Spleen (tissue), 7 donors: ENCODE data around the gene CAMKK1.

Experiments
- POLR2A ChIP-seq, 3 donors: fragments of 450-650 bp; IDR thresholded peaks; one replicate each; pipeline ENCODE4 v1.5.1; 2017; ENCODE audit warnings: antibody characterized with exemption in 3 of 3, mild to moderate bottlenecking in 1 of 3
- POLR2AphosphoS5 ChIP-seq, 3 donors: sonication (generic); formaldehyde crosslinking; IDR thresholded peaks; one replicate each; pipeline ENCODE4 v1.5.1; 2017; ENCODE audit warnings: antibody characterized with exemption in 3 of 3
- TF ChIP-seq, protein P1 (sequence below), 11 experiments: fragments of 200-600 bp in 7 of 11; fragments of 450-650 bp in 4 of 11; sonication (generic) in 4 of 11; IDR thresholded peaks in 8 of 11; conservative IDR thresholded peaks in 3 of 11; 1 replicate in 7 of 11; 2 replicates in 4 of 11; pipeline versions ENCODE4 v1.4.0 to v1.8.0; 2016 to 2021; ENCODE audit warnings: antibody characterized with exemption in 11 of 11, inconsistent platforms in 4 of 11, mild to moderate bottlenecking in 1 of 11
- donor health status: DM: no; HTN: no; CAD: no; lungs with moderate emphysema.
- donor health status: DM: no; HTN: no; CAD: no.
- donor health status: DM: no; HTN: no; CAD: no.

GRCh38 chr17:3903881-3904290 is 11.0 kb upstream of the CAMKK1 start:
- TF ChIP-seq, protein P1, sequence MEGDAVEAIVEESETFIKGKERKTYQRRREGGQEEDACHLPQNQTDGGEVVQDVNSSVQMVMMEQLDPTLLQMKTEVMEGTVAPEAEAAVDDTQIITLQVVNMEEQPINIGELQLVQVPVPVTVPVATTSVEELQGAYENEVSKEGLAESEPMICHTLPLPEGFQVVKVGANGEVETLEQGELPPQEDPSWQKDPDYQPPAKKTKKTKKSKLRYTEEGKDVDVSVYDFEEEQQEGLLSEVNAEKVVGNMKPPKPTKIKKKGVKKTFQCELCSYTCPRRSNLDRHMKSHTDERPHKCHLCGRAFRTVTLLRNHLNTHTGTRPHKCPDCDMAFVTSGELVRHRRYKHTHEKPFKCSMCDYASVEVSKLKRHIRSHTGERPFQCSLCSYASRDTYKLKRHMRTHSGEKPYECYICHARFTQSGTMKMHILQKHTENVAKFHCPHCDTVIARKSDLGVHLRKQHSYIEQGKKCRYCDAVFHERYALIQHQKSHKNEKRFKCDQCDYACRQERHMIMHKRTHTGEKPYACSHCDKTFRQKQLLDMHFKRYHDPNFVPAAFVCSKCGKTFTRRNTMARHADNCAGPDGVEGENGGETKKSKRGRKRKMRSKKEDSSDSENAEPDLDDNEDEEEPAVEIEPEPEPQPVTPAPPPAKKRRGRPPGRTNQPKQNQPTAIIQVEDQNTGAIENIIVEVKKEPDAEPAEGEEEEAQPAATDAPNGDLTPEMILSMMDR (IDR thresholded peaks at IDR 0.05 in 8 of 11, conservative IDR thresholded peaks at IDR 0.05 in 3 of 11), result no peak
- TF ChIP-seq POLR2A (IDR thresholded peaks at IDR 0.05) (no peak), POLR2AphosphoS5 (IDR thresholded peaks at IDR 0.05) (no peak)
